ENCODE data around the gene ROBO1.

GRCh38 chr3:79418855-79419621 is 348.8 kb downstream of the ROBO1 start:
- no peak for TF ChIP-seq PKNOX1 (IDR thresholded peaks at IDR 0.05)
- TF ChIP-seq BHLHE40 (IDR thresholded peaks at IDR 0.05; ENCODE audit: borderline replicate concordance): no peak
